T-helper 1 cell treated with Interleukin-12 subunit alpha and Interleukin-12 subunit beta and Interleukin-4 antibody, amounts not matched to agents 30 ng/mL and 1 ng/mL, for 36 hours (primary cell): ENCODE data around the gene CCR4. TPM values are rescaled to one million over a fixed set of nuclear protein-coding genes. Genes with fewer than 3 reads are reported as not detected.

Experiments used
- total RNA-seq: library from RNA; stranded (reverse); gene quantifications from 2 replicates; pipeline ENCODE4 v1.2.3, GENCODE V29; 2022

The CCR4 gene
- total RNA-seq, 1 donor from 2014 or later, result 43.6 TPM

Other genes with a start within 250 kb of the CCR4 start
- 0.02 TPM in 1 of 2 replicates, not detected in the other for gene TRIM71, start 133.6 kb upstream of the CCR4 start, total RNA-seq
- gene GLB1, start 145.5 kb downstream of the CCR4 start, total RNA-seq, result 39.9 and 47.4 TPM in 2 replicates
- gene TMPPE, start 145.5 kb downstream of the CCR4 start, total RNA-seq, result 14.8 and 15.9 TPM in 2 replicates
- 25.3 and 27.3 TPM in 2 replicates for gene CRTAP, start 162.4 kb downstream of the CCR4 start, total RNA-seq